ENCODE data around the gene ABCB8. TPM values are rescaled to one million over a fixed set of nuclear protein-coding genes. Genes with fewer than 3 reads are reported as not detected.
"Not testable (repeated sequence)": the region's sequence is repeated elsewhere in the genome, so short reads cannot be mapped to it uniquely, and the experiment has no call there.

ABCB8 gene
- total and polyA plus RNA-seq, 2 donors (not counting 3 experiments of a cell fraction or from before 2014, with no cell fraction given), result 38.0 to 46.3 TPM

DNA sequence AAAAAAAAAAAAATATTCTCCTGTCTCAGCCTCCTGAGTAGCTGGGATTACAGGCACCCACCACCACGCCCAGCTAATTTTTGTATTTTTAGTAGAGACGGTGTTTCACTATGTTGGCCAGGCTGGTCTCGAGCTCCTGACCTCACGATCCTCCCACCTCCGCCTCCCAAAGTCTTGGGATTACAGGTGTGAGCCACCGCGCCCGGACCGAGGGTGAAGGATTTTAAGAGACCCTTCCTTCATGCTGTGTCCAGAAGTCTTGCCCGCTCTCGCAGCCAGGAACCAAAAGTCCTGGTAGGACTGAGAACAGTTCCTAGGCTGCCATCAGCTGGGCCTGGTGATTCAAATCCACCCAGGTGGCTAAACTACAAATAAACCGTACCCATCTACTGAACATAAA, 16.6 kb upstream of the ABCB8 start:
- H3K9me1 ChIP-seq (replicated peaks; ENCODE audit: control insufficient read depth, extremely low read depth, insufficient read depth, low read length); H3K27ac ChIP-seq (ENCODE audit: insufficient read depth, low read depth, low read length); H3K79me2 ChIP-seq (ENCODE audit: control insufficient read depth, insufficient read depth, low read length); H3K4me2 ChIP-seq (ENCODE audit: insufficient read depth, low read length); dilution Hi-C loops (cut with MboI; ENCODE audit: extremely low pct_ligation_motif_present, low sequenced_read_pairs); POLR2A ChIA-PET; FAIRE-seq; H3K4me3 ChIP-seq (replicated peaks in 1 of 3; ENCODE audit: insufficient read depth in 1 of 3, low read depth in 1 of 3, low read length in 3 of 3); H4K20me1 ChIP-seq (replicated peaks; ENCODE audit: control insufficient read depth, extremely low read depth, insufficient read depth, low read length); DNase-seq (ENCODE audit: low read depth, low spot score); H3K9ac ChIP-seq (replicated peaks; ENCODE audit: extremely low read depth, insufficient read depth, low read length); H3K27me3 ChIP-seq (ENCODE audit: control insufficient read depth in 2 of 2, insufficient read depth in 2 of 2, low read length in 2 of 2); BruUV-seq (replicated peaks); H3K9me3 ChIP-seq (replicated peaks; ENCODE audit: control insufficient read depth, insufficient read depth, low read length); H2AFZ ChIP-seq (ENCODE audit: low read depth, low read length): not testable (repeated sequence)
- peaks cover 31% of the 10 kb centered on the region for H3K4me1 ChIP-seq (ENCODE audit: control insufficient read depth, extremely low read depth, insufficient read depth, low read length)
- peaks cover 0 to 23% of the 10 kb centered on the region in 2 experiments for H3K36me3 ChIP-seq (ENCODE audit: control insufficient read depth in 2 of 2, extremely low read depth in 1 of 2, insufficient read depth in 2 of 2, low read length in 2 of 2)
- intact Hi-C loops (cut with micrococcal nuclease), result loop anchor here (1.0 kb wide), 1 partner anchor 100 kb away; no protein-coding TSS in a partner anchor
- CTCF ChIA-PET, result interaction anchor here (0.6 to 9.4 kb wide), 11 partner anchors 9 to 726 kb away, joined by 3 to 107 read pairs (median 6); partner anchors contain the start of genes ATG9B and NOS3

GRCh38 chr7:151012031-151012692, 16.1 kb upstream of the ABCB8 start:
- CTCF ChIA-PET, result interaction anchor here (0.6 to 9.4 kb wide), 9 partner anchors 8 to 135 kb away, joined by 3 to 107 read pairs (median 18); partner anchors contain the start of genes ATG9B and NOS3
- Histone ChIP-seq H3K4me2 (ENCODE audit: insufficient read depth, low read length) (no peak overlapping the region), H3K79me2 (ENCODE audit: control insufficient read depth, insufficient read depth, low read length) (no peaks in the 10 kb centered on the region), H3K27ac (ENCODE audit: insufficient read depth, low read depth, low read length) (no peak overlapping the region), H3K9me1 (replicated peaks; ENCODE audit: control insufficient read depth, extremely low read depth, insufficient read depth, low read length) (no peaks in the 10 kb centered on the region), H3K4me3 (replicated peaks in 1 of 3; ENCODE audit: insufficient read depth in 1 of 3, low read depth in 1 of 3, low read length in 3 of 3) (no peak overlapping the region), H3K27me3 (ENCODE audit: control insufficient read depth in 2 of 2, insufficient read depth in 2 of 2, low read length in 2 of 2) (no peaks in the 10 kb centered on the region), H3K36me3 (ENCODE audit: control insufficient read depth in 2 of 2, extremely low read depth in 1 of 2, insufficient read depth in 2 of 2, low read length in 2 of 2) (peaks cover 0 to 21% of the 10 kb centered on the region in 2 experiments), H3K9ac (replicated peaks; ENCODE audit: extremely low read depth, insufficient read depth, low read length) (no peak overlapping the region), H3K9me3 (replicated peaks; ENCODE audit: control insufficient read depth, insufficient read depth, low read length) (no peaks in the 10 kb centered on the region), H4K20me1 (replicated peaks; ENCODE audit: control insufficient read depth, extremely low read depth, insufficient read depth, low read length) (no peaks in the 10 kb centered on the region), H2AFZ (ENCODE audit: low read depth, low read length) (no peak overlapping the region), H3K4me1 (ENCODE audit: control insufficient read depth, extremely low read depth, insufficient read depth, low read length) (peaks cover 25% of the 10 kb centered on the region)
- POLR2A ChIA-PET, result no interaction called here
- FAIRE-seq (peak; percentile 40), DNase-seq (ENCODE audit: low read depth, low spot score) (no peak)
- intact Hi-C loops (cut with micrococcal nuclease) (loop anchor here (1.0 kb wide), 1 partner anchor 99 kb away; no protein-coding TSS in a partner anchor), dilution Hi-C loops (cut with MboI; ENCODE audit: extremely low pct_ligation_motif_present, low sequenced_read_pairs) (no loop called here)
- TF ChIP-seq GATA2 (IDR thresholded peaks at IDR 0.05; ENCODE audit: insufficient read depth, insufficient read length, low read depth, low read length) (no peak), POLR2AphosphoS5 (IDR thresholded peaks at IDR 0.05; ENCODE audit: insufficient read depth, low read depth, low read length) (no peak), MYC (IDR thresholded peaks at IDR 0.05; ENCODE audit: low read depth, low read length) (no peak), FOS (IDR thresholded peaks at IDR 0.05; ENCODE audit: borderline replicate concordance, insufficient read depth, low read length) (no peak), JUN (IDR thresholded peaks at IDR 0.05; ENCODE audit: borderline replicate concordance, insufficient read depth, insufficient read length, low read depth) (no peak), POLR2A (IDR thresholded peaks at IDR 0.05; ENCODE audit: low read depth, low read length) (no peak), MAX (IDR thresholded peaks at IDR 0.05; ENCODE audit: insufficient read depth, insufficient read length) (no peak), EZH2 (IDR thresholded peaks at IDR 0.05; ENCODE audit: borderline replicate concordance, low read depth, low read length, severe bottlenecking) (no peak)
- TF ChIP-seq, protein P1, sequence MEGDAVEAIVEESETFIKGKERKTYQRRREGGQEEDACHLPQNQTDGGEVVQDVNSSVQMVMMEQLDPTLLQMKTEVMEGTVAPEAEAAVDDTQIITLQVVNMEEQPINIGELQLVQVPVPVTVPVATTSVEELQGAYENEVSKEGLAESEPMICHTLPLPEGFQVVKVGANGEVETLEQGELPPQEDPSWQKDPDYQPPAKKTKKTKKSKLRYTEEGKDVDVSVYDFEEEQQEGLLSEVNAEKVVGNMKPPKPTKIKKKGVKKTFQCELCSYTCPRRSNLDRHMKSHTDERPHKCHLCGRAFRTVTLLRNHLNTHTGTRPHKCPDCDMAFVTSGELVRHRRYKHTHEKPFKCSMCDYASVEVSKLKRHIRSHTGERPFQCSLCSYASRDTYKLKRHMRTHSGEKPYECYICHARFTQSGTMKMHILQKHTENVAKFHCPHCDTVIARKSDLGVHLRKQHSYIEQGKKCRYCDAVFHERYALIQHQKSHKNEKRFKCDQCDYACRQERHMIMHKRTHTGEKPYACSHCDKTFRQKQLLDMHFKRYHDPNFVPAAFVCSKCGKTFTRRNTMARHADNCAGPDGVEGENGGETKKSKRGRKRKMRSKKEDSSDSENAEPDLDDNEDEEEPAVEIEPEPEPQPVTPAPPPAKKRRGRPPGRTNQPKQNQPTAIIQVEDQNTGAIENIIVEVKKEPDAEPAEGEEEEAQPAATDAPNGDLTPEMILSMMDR (IDR thresholded peaks at IDR 0.05; ENCODE audit: extremely low read depth in 1 of 2, insufficient read depth in 1 of 2, low read depth in 1 of 2, low read length in 2 of 2), result no peak
- BruUV-seq (replicated peaks), result no TSS peak

All from endothelial cell of umbilical vein (primary cell).